ENCODE results near the gene LDLRAP1.

The LDLRAP1 gene

GRCh38 chr1:25524568-25525360 is 18.6 kb upstream of the LDLRAP1 start:
- DNase-seq: no peak

- no peak for DNase-seq
These were observed 18.1 kb upstream of the LDLRAP1 start for GRCh38 chr1:25525361-25525688.

GRCh38 chr1:25526753-25527152 is 16.7 kb upstream of the LDLRAP1 start:
- no peak for DNase-seq

- no peak for DNase-seq
These were observed 16.1 kb upstream of the LDLRAP1 start for GRCh38 chr1:25527226-25527846.

- no peak for DNase-seq
These were observed 15.3 kb upstream of the LDLRAP1 start for GRCh38 chr1:25527946-25528595.

- DNase-seq: no peak
These were observed 14.4 kb upstream of the LDLRAP1 start for GRCh38 chr1:25528881-25529517.

GRCh38 chr1:25529518-25530185 is 13.8 kb upstream of the LDLRAP1 start:
- DNase-seq: no peak

GRCh38 chr1:25530186-25531081 is 13.0 kb upstream of the LDLRAP1 start:
- no peak for DNase-seq

- no peak for DNase-seq
These were observed 12.3 kb upstream of the LDLRAP1 start for GRCh38 chr1:25531082-25531461.

GRCh38 chr1:25532970-25533369 is 10.4 kb upstream of the LDLRAP1 start:
- no peak for DNase-seq

GRCh38 chr1:25533775-25534409 is 9.5 kb upstream of the LDLRAP1 start:
- no peak for DNase-seq

GRCh38 chr1:25534410-25534788 is 9.0 kb upstream of the LDLRAP1 start:
- peak; percentile 24 for DNase-seq

GRCh38 chr1:25536124-25536523 is 7.3 kb upstream of the LDLRAP1 start:
- DNase-seq: no peak

- no peak for DNase-seq
These were observed 6.1 kb upstream of the LDLRAP1 start for GRCh38 chr1:25537153-25537831.

- no peak for DNase-seq
These were observed 5.1 kb upstream of the LDLRAP1 start for GRCh38 chr1:25538191-25538767.

GRCh38 chr1:25540750-25541342 is 2.6 kb upstream of the LDLRAP1 start:
- no peak for DNase-seq

- DNase-seq: no peak
These were observed 2.0 kb upstream of the LDLRAP1 start for GRCh38 chr1:25541425-25541824.

GRCh38 chr1:25541889-25542658 is 1.3 kb upstream of the LDLRAP1 start:
- DNase-seq: no peak

- no peak for DNase-seq
These were observed 391 bp upstream of the LDLRAP1 start for GRCh38 chr1:25543005-25543424.
